Lower lobe of right lung (tissue), 2 donors: ENCODE results near the gene HIBADH. TPM values are rescaled to one million over a fixed set of nuclear protein-coding genes. Genes with fewer than 3 reads are reported as not detected.

Experiments
- ATAC-seq, 2 donors: fragments of 200-7000 bp; cut with Tn5 transposase; one replicate each; pipeline ENCODE4 v1.9.1; 2020 to 2022; ENCODE audit warnings: mild to moderate bottlenecking in 2 of 2, moderate library complexity in 2 of 2
- DNase-seq: peaks from one replicate; pipeline ENCODE4 v3.0.0-alpha.2; 2020
- H3K27ac ChIP-seq: fragments of 200-600 bp; one replicate; pipeline ENCODE4 v1.8.0; 2022
- H3K27me3 ChIP-seq: fragments of 200-600 bp; one replicate; pipeline ENCODE4 v1.8.0; 2022; ENCODE audit warnings: low read depth
- H3K36me3 ChIP-seq: fragments of 200-600 bp; one replicate; pipeline ENCODE4 v1.8.0; 2022; ENCODE audit warnings: mild to moderate bottlenecking
- H3K4me1 ChIP-seq: fragments of 200-600 bp; one replicate; pipeline ENCODE4 v1.8.0; 2022
- H3K4me3 ChIP-seq: fragments of 200-600 bp; one replicate; pipeline ENCODE4 v1.8.0; 2022; ENCODE audit warnings: mild to moderate bottlenecking
- H3K9me3 ChIP-seq: fragments of 200-600 bp; one replicate; pipeline ENCODE4 v1.8.0; 2022
- CTCF ChIP-seq: fragments of 200-600 bp; IDR thresholded peaks from one replicate; pipeline ENCODE4 v1.8.0; 2022; ENCODE audit warnings: antibody characterized with exemption, mild to moderate bottlenecking
- intact Hi-C: fragments of 100-400 bp; cut with DNase I; formaldehyde crosslinking; loops from one replicate; pipeline ENCODE4 v1.11.0; 2022
- total RNA-seq: library from RNA; stranded (reverse); fragmentation: NEBNext Ultra II Directional; extraction: Animal tissue kit (Norgen Biotek cat#: 25700); gene quantifications from one replicate; pipeline ENCODE4 v1.2.1, GENCODE V29; 2021
- donor health status: DM: no; HTN: yes; CAD: no; lungs with severe emphysema.

HIBADH gene
- total RNA-seq, 1 donor from 2014 or later, result 27.1 TPM

GRCh38 chr7:27670177-27670576, 7.5 kb upstream of the HIBADH start:
- H3K4me1 ChIP-seq, result no peaks in the 10 kb centered on the region
- H3K27ac ChIP-seq, result no peak overlapping the region
- no peaks in the 10 kb centered on the region for H3K36me3 ChIP-seq
- intact Hi-C loops, result no loop called here
- TF ChIP-seq CTCF, result no peak
- no peaks in the 10 kb centered on the region for H3K9me3 ChIP-seq
- no peaks in the 10 kb centered on the region for H3K27me3 ChIP-seq
- no peak overlapping the region for H3K4me3 ChIP-seq
- ATAC-seq (no peak), DNase-seq (no peak)

- H3K27ac ChIP-seq, result no peak overlapping the region
- intact Hi-C loops, result no loop called here
- ATAC-seq (no peak), DNase-seq (no peak)
- TF ChIP-seq CTCF, result no peak
- H3K4me3 ChIP-seq, result no peak overlapping the region
- H3K9me3 ChIP-seq, result no peaks in the 10 kb centered on the region
- H3K4me1 ChIP-seq, result peaks cover 8% of the 10 kb centered on the region
- H3K36me3 ChIP-seq, result no peaks in the 10 kb centered on the region
- no peaks in the 10 kb centered on the region for H3K27me3 ChIP-seq
These were observed 2.8 kb upstream of the HIBADH start for GRCh38 chr7:27665531-27665930.

- no peak for TF ChIP-seq CTCF
- DNase-seq (no peak), ATAC-seq (no peak)
- Histone ChIP-seq H3K9me3 (no peaks in the 10 kb centered on the region), H3K36me3 (no peaks in the 10 kb centered on the region), H3K27me3 (no peaks in the 10 kb centered on the region), H3K4me1 (peaks cover 8% of the 10 kb centered on the region), H3K27ac (no peak overlapping the region), H3K4me3 (no peak overlapping the region)
- intact Hi-C loops, result no loop called here
These were observed 1.3 kb upstream of the HIBADH start for GRCh38 chr7:27663989-27664331.

GRCh38 chr7:27661811-27662489, 733 bp downstream of the HIBADH start:
- peak overlapping the region; percentile 82 for H3K27ac ChIP-seq
- intact Hi-C loops, result no loop called here
- peak overlapping the region; percentile 86 for H3K4me3 ChIP-seq
- DNase-seq (peak; percentile 50), ATAC-seq (peak; percentile 1 to 13)
- H3K27me3 ChIP-seq, result no peaks in the 10 kb centered on the region
- no peaks in the 10 kb centered on the region for H3K36me3 ChIP-seq
- H3K9me3 ChIP-seq, result no peaks in the 10 kb centered on the region
- no peak for TF ChIP-seq CTCF
- H3K4me1 ChIP-seq, result peaks cover 8% of the 10 kb centered on the region

GRCh38 chr7:27656724-27657123, 6.0 kb downstream of the HIBADH start:
- no peaks in the 10 kb centered on the region for H3K9me3 ChIP-seq
- peaks cover 5% of the 10 kb centered on the region for H3K4me1 ChIP-seq
- H3K27ac ChIP-seq, result no peak overlapping the region
- H3K4me3 ChIP-seq, result no peak overlapping the region
- no peaks in the 10 kb centered on the region for H3K27me3 ChIP-seq
- ATAC-seq (no peak), DNase-seq (no peak)
- intact Hi-C loops, result no loop called here
- no peaks in the 10 kb centered on the region for H3K36me3 ChIP-seq
- no peak for TF ChIP-seq CTCF
